Measurements from ENCODE around the gene SLC12A7. TPM values are rescaled to one million over a fixed set of nuclear protein-coding genes. Genes with fewer than 3 reads are reported as not detected.

SLC12A7 gene
- total RNA-seq, 1 experiment from 2014 or later = 30.8 TPM

DNA sequence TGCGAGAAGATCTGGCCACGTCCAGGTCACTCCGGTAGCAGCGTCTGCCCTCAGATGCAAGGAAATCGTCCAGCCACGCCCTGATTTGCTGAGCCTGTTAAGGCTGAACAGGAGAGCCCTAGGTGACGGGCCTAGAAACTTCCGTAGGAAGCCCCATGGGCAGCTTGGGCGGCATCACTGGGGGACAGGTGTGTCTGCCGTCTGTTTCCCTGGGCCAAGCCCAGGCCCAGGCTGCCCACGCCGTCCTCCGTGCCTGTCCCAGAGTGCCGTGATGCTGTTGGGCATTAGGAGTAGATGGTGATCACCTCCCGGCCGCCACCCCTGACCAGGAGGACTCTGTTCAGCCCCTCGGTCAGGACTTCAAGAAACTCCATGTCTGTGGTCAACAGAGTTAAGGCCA lies 59.8 kb downstream of the SLC12A7 start:
- H3K27ac ChIP-seq (ENCODE audit: insufficient read length, low read depth, low read length) = no peak overlapping the region
- H3K9ac ChIP-seq (ENCODE audit: extremely low read depth, insufficient read length, low read length) = no peak overlapping the region
- H3K4me2 ChIP-seq (ENCODE audit: insufficient read depth, insufficient read length, low read length) = no peak overlapping the region
- H4K20me1 ChIP-seq (ENCODE audit: control insufficient read depth, insufficient read depth, insufficient read length) = no peaks in the 10 kb centered on the region
- no peak overlapping the region for H2BK12ac ChIP-seq (ENCODE audit: insufficient read length, low read depth, low read length)
- H3K4me1 ChIP-seq (ENCODE audit: insufficient read depth, low read length) = no peaks in the 10 kb centered on the region
- H3K9me3 ChIP-seq (ENCODE audit: control insufficient read depth, low read depth, low read length) = no peaks in the 10 kb centered on the region
- H3K9me3 Mint-ChIP-seq = peaks cover 3 to 6% of the 10 kb centered on the region in 2 experiments; a peak in 3 of 5 replicates
- H3K27me3 Mint-ChIP-seq (ENCODE audit: low read depth) = no peaks in the 10 kb centered on the region; the same call in 1 of the 2 replicates
- H3K27ac Mint-ChIP-seq = peak overlapping the region; percentile 16 to 40 (median 36); a peak in 5 of 7 replicates
- no peaks in the 10 kb centered on the region for H3K4me1 Mint-ChIP-seq
- DNase-seq = no peak
- H2AK5ac ChIP-seq (ENCODE audit: insufficient read length, low read length) = no peak overlapping the region
- H2BK5ac ChIP-seq (ENCODE audit: insufficient read length, low read length) = no peak overlapping the region
- no peak overlapping the region; the same call in 1 of the 2 replicates for H3K14ac ChIP-seq (ENCODE audit: insufficient read depth, low read length)
- H3K56ac ChIP-seq (ENCODE audit: insufficient read length, low read depth, low read length) = no peak overlapping the region
- no peaks in the 10 kb centered on the region for H3K27me3 ChIP-seq (ENCODE audit: insufficient read depth, low read length)
- no peaks in the 10 kb centered on the region for H3K79me1 ChIP-seq (ENCODE audit: insufficient read depth, low read depth, low read length, poor library complexity, severe bottlenecking)
- H3K18ac ChIP-seq (ENCODE audit: insufficient read length, low read depth, low read length) = no peak overlapping the region
- H4K8ac ChIP-seq (replicated peaks; ENCODE audit: insufficient read length, low read depth, low read length) = no peak overlapping the region
- H3K79me2 ChIP-seq (ENCODE audit: insufficient read depth, low read length) = no peaks in the 10 kb centered on the region
- H3K23ac ChIP-seq (ENCODE audit: insufficient read length, low read depth, low read length) = no peak overlapping the region
- H2BK20ac ChIP-seq (ENCODE audit: low read depth, low read length, poor library complexity, severe bottlenecking) = no peak overlapping the region
- TF ChIP-seq, protein P1, sequence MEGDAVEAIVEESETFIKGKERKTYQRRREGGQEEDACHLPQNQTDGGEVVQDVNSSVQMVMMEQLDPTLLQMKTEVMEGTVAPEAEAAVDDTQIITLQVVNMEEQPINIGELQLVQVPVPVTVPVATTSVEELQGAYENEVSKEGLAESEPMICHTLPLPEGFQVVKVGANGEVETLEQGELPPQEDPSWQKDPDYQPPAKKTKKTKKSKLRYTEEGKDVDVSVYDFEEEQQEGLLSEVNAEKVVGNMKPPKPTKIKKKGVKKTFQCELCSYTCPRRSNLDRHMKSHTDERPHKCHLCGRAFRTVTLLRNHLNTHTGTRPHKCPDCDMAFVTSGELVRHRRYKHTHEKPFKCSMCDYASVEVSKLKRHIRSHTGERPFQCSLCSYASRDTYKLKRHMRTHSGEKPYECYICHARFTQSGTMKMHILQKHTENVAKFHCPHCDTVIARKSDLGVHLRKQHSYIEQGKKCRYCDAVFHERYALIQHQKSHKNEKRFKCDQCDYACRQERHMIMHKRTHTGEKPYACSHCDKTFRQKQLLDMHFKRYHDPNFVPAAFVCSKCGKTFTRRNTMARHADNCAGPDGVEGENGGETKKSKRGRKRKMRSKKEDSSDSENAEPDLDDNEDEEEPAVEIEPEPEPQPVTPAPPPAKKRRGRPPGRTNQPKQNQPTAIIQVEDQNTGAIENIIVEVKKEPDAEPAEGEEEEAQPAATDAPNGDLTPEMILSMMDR (conservative IDR thresholded peaks at IDR 0.05) = no peak
- H2BK15ac ChIP-seq (ENCODE audit: low read depth, low read length) = no peak overlapping the region
- no peak overlapping the region for H3T11ph ChIP-seq (ENCODE audit: low read length)
- no peak overlapping the region for H4K5ac ChIP-seq (ENCODE audit: insufficient read length, low read depth, low read length)
- no CpG with 5 or more reads among the region's 17 CpGs for whole genome bisulfite sequencing (ENCODE audit: extremely low coverage, insufficient read length, low lambda C conversion rate)
- no peak overlapping the region for H4K91ac ChIP-seq (ENCODE audit: insufficient read length, low read depth, low read length)
- no peak overlapping the region for H3K4me3 Mint-ChIP-seq
- no peak overlapping the region for H2AFZ ChIP-seq (ENCODE audit: low read length)
- H2BK120ac ChIP-seq (ENCODE audit: low read depth, low read length, poor library complexity, severe bottlenecking) = no peak overlapping the region
- no peak overlapping the region for H3K4ac ChIP-seq (ENCODE audit: low read depth, low read length)
- H3K36me3 Mint-ChIP-seq (ENCODE audit: insufficient read depth in 1 of 3, low read depth in 3 of 3) = peaks cover 5 to 34% (median 23%) of the 10 kb centered on the region in 3 experiments
- H3K23me2 ChIP-seq (ENCODE audit: insufficient read length, low read depth, low read length, poor library complexity, severe bottlenecking) = no peaks in the 10 kb centered on the region

All from H9 (cell line).